ENCODE data around the gene KRTAP10-8.

- TF ChIP-seq YY1 (IDR thresholded peaks at IDR 0.05; ENCODE audit: insufficient read depth, insufficient read length), result no peak
- no peak for TF ChIP-seq SUZ12 (IDR thresholded peaks at IDR 0.05; ENCODE audit: extremely low read depth, insufficient read depth, insufficient read length)
- TF ChIP-seq ZNF274 (IDR thresholded peaks at IDR 0.05; ENCODE audit: low read depth, low read length), result no peak
Observed at GRCh38 chr21:44612029-44612486, at the start of gene KRTAP10-8.

Data from NT2/D1 (cell line).